HCT116 (cell line): Measurements from ENCODE around the gene CRMP1.

Experiments used
- EZH2 ChIP-seq: fragments of 200-600 bp; sonication (generic); IDR thresholded peaks from 2 replicates; pipeline ENCODE4 v1.6.1; 2017; ENCODE audit warnings: antibody characterized with exemption, mixed run types
- EZH2phosphoT487 ChIP-seq: fragments of 200-600 bp; IDR thresholded peaks from 2 replicates; pipeline ENCODE4 v1.6.1; 2018; ENCODE audit warnings: antibody characterized with exemption, borderline replicate concordance
- JUND ChIP-seq: IDR thresholded peaks from 2 replicates; pipeline ENCODE4 v1.6.1; 2012
- POLR2A ChIP-seq: IDR thresholded peaks from 2 replicates; pipeline ENCODE4 v1.7.0; 2011; ENCODE audit warnings: borderline replicate concordance; ENCODE audit not compliant: insufficient read depth, insufficient read length; ENCODE audit errors: extremely low read depth
- POLR2AphosphoS5 ChIP-seq: IDR thresholded peaks from 2 replicates; pipeline ENCODE4 v1.6.1; 2011; ENCODE audit warnings: mild to moderate bottlenecking, low read depth, low read length, moderate library complexity
- RAD21 ChIP-seq: IDR thresholded peaks from 2 replicates; pipeline ENCODE4 v1.6.1; 2012; ENCODE audit warnings: low read depth, mild to moderate bottlenecking
- SIN3A ChIP-seq: IDR thresholded peaks from 2 replicates; pipeline ENCODE4 v1.6.1; 2012; ENCODE audit warnings: low read depth
- TCF7L2 ChIP-seq: IDR thresholded peaks from 2 replicates; pipeline ENCODE4 v1.7.0; 2011; ENCODE audit warnings: borderline replicate concordance, inconsistent platforms; ENCODE audit not compliant: insufficient read depth, insufficient read length; ENCODE audit errors: extremely low read depth
- YY1 ChIP-seq: IDR thresholded peaks from 2 replicates; pipeline ENCODE4 v1.6.1; 2011; ENCODE audit warnings: low read length, low read depth, moderate library complexity, mild to moderate bottlenecking; ENCODE audit not compliant: insufficient replicate concordance; ENCODE audit errors: extremely low read depth
- TF ChIP-seq, protein P1 (sequence below), 3 experiments: fragments of 200-600 bp in 1 of 3; sonication (generic) in 1 of 3; IDR thresholded peaks in 2 of 3; conservative IDR thresholded peaks in 1 of 3; 2 replicates each; pipeline ENCODE4 v1.5.1; 2012 to 2017; ENCODE audit warnings: low read depth in 2 of 3, low read length in 2 of 3, antibody characterized with exemption in 1 of 3, borderline replicate concordance in 1 of 3, control low read depth in 1 of 3, mild to moderate bottlenecking in 1 of 3, mixed read lengths in 1 of 3, mixed run types in 1 of 3, moderate library complexity in 1 of 3; ENCODE audit not compliant: insufficient read depth in 1 of 3
- TF ChIP-seq, protein P2 (sequence below): IDR thresholded peaks from 2 replicates; pipeline ENCODE4 v1.6.1; 2012
- TF ChIP-seq, protein P3 (sequence below): IDR thresholded peaks from 2 replicates; pipeline ENCODE4 v1.6.1; 2012
- TF ChIP-seq, protein P4 (sequence below): IDR thresholded peaks from 2 replicates; pipeline ENCODE4 v1.6.1; 2012; ENCODE audit warnings: low read depth

DNA sequence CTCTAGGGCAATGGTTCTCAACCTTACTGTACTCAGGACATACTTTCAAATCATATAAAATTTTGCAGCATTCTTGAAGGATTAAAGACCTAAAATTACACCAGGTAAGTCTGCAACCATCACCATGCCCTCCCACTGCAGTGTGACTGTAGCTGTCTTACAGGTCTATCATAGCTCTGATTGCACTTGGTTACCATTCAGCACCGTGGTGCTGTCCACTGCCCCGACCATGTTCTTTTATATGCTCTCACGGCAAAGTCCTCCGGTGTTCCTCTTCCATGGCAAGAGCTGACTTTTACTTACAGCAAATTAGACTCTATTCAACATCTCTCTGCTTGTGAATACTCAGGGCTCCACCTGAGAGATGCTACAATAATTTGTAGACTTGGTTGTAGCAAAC, 11.5 kb downstream of the CRMP1 start:
- TF ChIP-seq EZH2phosphoT487 (no peak), POLR2A (no peak), TCF7L2 (no peak), EZH2 (no peak), SIN3A (no peak), POLR2AphosphoS5 (no peak), JUND (no peak), RAD21 (no peak), YY1 (no peak)
- TF ChIP-seq, protein P1, sequence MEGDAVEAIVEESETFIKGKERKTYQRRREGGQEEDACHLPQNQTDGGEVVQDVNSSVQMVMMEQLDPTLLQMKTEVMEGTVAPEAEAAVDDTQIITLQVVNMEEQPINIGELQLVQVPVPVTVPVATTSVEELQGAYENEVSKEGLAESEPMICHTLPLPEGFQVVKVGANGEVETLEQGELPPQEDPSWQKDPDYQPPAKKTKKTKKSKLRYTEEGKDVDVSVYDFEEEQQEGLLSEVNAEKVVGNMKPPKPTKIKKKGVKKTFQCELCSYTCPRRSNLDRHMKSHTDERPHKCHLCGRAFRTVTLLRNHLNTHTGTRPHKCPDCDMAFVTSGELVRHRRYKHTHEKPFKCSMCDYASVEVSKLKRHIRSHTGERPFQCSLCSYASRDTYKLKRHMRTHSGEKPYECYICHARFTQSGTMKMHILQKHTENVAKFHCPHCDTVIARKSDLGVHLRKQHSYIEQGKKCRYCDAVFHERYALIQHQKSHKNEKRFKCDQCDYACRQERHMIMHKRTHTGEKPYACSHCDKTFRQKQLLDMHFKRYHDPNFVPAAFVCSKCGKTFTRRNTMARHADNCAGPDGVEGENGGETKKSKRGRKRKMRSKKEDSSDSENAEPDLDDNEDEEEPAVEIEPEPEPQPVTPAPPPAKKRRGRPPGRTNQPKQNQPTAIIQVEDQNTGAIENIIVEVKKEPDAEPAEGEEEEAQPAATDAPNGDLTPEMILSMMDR (IDR thresholded peaks at IDR 0.05 in 2 of 3, conservative IDR thresholded peaks at IDR 0.05 in 1 of 3; ENCODE audit: borderline replicate concordance in 1 of 3, insufficient read depth in 1 of 3, low read depth in 2 of 3, low read length in 2 of 3): no peak
- TF ChIP-seq, protein P2, sequence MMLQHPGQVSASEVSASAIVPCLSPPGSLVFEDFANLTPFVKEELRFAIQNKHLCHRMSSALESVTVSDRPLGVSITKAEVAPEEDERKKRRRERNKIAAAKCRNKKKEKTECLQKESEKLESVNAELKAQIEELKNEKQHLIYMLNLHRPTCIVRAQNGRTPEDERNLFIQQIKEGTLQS: no peak
- TF ChIP-seq, protein P3, sequence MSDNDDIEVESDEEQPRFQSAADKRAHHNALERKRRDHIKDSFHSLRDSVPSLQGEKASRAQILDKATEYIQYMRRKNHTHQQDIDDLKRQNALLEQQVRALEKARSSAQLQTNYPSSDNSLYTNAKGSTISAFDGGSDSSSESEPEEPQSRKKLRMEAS: no peak
- TF ChIP-seq, protein P4, sequence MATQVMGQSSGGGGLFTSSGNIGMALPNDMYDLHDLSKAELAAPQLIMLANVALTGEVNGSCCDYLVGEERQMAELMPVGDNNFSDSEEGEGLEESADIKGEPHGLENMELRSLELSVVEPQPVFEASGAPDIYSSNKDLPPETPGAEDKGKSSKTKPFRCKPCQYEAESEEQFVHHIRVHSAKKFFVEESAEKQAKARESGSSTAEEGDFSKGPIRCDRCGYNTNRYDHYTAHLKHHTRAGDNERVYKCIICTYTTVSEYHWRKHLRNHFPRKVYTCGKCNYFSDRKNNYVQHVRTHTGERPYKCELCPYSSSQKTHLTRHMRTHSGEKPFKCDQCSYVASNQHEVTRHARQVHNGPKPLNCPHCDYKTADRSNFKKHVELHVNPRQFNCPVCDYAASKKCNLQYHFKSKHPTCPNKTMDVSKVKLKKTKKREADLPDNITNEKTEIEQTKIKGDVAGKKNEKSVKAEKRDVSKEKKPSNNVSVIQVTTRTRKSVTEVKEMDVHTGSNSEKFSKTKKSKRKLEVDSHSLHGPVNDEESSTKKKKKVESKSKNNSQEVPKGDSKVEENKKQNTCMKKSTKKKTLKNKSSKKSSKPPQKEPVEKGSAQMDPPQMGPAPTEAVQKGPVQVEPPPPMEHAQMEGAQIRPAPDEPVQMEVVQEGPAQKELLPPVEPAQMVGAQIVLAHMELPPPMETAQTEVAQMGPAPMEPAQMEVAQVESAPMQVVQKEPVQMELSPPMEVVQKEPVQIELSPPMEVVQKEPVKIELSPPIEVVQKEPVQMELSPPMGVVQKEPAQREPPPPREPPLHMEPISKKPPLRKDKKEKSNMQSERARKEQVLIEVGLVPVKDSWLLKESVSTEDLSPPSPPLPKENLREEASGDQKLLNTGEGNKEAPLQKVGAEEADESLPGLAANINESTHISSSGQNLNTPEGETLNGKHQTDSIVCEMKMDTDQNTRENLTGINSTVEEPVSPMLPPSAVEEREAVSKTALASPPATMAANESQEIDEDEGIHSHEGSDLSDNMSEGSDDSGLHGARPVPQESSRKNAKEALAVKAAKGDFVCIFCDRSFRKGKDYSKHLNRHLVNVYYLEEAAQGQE: peak; percentile 57
